BJ (cell line): ENCODE measurements around the gene MMP2. TPM values are rescaled to one million over a fixed set of nuclear protein-coding genes. Genes with fewer than 3 reads are reported as not detected.
A peak's percentile ranks its signal among the peaks of the same experiment; 100 is the strongest.

Source experiments
- CTCF ChIA-PET: fragments of 350-600 bp; formaldehyde crosslinking; extraction: SDS; loops from one replicate; lab custom pipeline; 2021; ENCODE audit warnings: antibody characterized with exemption, inconsistent platforms; lab: Yijun Ruan, JAX
- POLR2A ChIA-PET: fragments of 300-600 bp; sonication (Branson Sonifier 250); formaldehyde crosslinking; extraction: SDS; loops from one replicate; lab custom pipeline; 2021; ENCODE audit warnings: antibody characterized with exemption; lab: Charles Lee
- DNase-seq: peaks from one replicate; pipeline ENCODE4 v3.0.0-alpha.2; 2011; ENCODE audit warnings: low read depth
- H3K27me3 ChIP-seq: 2 replicates; pipeline ENCODE4 v1.6.0; 2011; ENCODE audit warnings: low read length; ENCODE audit not compliant: control insufficient read depth, insufficient read depth
- H3K36me3 ChIP-seq: 2 replicates; pipeline ENCODE4 v1.5.1; 2011; ENCODE audit warnings: low read length; ENCODE audit not compliant: control insufficient read depth, insufficient read depth
- H3K4me3 ChIP-seq: 2 replicates; pipeline ENCODE4 v1.5.1; 2011; ENCODE audit warnings: low read depth, mild to moderate bottlenecking, control low read depth, low read length
- polyA plus RNA-seq: library from polyadenylated mRNA; depleted of rRNA; stranded (reverse); fragments of >200 nt; gene quantifications from 2 replicates; pipeline ENCODE4 v1.2.3, GENCODE V29; 2011
- TF ChIP-seq, protein P1 (sequence below): IDR thresholded peaks from 2 replicates; pipeline ENCODE4 v1.5.1; 2011; ENCODE audit warnings: low read depth, mild to moderate bottlenecking, control low read depth, inconsistent platforms, low read length, moderate library complexity; ENCODE audit not compliant: insufficient read depth

Gene MMP2
- polyA plus RNA-seq, 1 experiment = 1,609 TPM

DNA sequence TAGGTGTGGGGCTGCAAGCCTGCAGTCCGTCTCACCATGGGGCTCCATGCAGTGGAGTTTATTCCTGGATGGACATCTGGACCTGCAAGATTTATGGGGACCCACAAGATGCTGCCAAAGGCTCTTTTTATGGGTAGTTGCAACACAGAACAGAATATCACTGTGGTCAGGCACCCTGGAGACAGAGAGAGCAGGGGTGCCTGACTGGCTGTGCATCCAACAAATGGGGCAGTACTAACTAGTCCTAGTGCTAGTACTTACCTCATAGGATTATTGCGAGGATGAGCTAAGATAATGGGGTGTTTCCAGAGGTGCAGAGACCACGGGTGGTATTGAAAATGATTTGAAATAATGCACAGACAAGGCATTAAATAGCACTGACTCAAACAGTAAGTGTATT is 42.4 kb upstream of the MMP2 start:
- no peak for DNase-seq
- CTCF ChIA-PET = no interaction called here
- Histone ChIP-seq H3K36me3 (no peaks in the 10 kb centered on the region), H3K4me3 (no peak overlapping the region), H3K27me3 (peaks cover 3% of the 10 kb centered on the region)
- POLR2A ChIA-PET = no interaction called here
- TF ChIP-seq, protein P1, sequence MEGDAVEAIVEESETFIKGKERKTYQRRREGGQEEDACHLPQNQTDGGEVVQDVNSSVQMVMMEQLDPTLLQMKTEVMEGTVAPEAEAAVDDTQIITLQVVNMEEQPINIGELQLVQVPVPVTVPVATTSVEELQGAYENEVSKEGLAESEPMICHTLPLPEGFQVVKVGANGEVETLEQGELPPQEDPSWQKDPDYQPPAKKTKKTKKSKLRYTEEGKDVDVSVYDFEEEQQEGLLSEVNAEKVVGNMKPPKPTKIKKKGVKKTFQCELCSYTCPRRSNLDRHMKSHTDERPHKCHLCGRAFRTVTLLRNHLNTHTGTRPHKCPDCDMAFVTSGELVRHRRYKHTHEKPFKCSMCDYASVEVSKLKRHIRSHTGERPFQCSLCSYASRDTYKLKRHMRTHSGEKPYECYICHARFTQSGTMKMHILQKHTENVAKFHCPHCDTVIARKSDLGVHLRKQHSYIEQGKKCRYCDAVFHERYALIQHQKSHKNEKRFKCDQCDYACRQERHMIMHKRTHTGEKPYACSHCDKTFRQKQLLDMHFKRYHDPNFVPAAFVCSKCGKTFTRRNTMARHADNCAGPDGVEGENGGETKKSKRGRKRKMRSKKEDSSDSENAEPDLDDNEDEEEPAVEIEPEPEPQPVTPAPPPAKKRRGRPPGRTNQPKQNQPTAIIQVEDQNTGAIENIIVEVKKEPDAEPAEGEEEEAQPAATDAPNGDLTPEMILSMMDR = no peak

DNA sequence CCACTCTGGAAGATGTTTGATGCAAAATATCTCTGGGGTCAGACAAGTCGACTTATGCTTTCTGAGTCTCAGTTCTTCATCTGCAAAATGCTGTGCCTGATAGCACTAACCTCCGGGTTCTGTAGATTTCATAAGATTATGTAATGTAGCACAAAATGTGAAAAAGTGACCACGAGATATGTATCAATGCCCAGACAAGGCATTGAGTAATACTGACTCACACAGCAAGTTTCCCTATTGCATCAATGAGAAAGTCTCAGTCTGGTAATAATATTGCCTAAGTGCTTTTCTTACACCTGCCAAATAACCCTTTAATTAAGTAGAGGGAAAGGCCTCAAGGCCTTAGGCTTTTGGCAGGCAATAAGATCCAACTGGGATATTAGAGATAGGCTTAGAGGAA is 41.4 kb upstream of the MMP2 start:
- ChIA-PET POLR2A (no interaction called here), CTCF (no interaction called here)
- TF ChIP-seq, protein P1 = no peak
- Histone ChIP-seq H3K27me3 (peaks cover 3% of the 10 kb centered on the region), H3K36me3 (no peaks in the 10 kb centered on the region), H3K4me3 (no peak overlapping the region)
- DNase-seq = peak; percentile 9

DNA sequence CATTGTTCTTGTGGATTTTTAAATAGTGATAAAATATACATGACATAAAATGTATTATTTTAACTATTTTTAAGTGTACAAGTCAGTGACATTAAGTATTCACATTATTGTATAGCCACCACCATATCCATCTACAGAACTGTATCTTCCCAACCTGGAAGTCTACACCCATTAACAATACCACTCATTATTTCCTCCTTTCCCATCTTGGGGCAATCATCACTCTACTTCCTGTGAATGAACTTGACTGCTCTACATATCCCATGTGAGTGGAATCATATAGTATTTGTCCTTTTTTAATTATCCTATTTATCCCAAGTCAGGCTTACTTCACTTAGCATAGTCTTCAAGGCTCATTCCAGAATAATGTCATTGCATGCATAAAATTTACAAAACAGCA is 40.7 kb upstream of the MMP2 start:
- Histone ChIP-seq H3K36me3 (no peaks in the 10 kb centered on the region), H3K4me3 (no peak overlapping the region), H3K27me3 (peaks cover 3% of the 10 kb centered on the region)
- ChIA-PET POLR2A (no interaction called here), CTCF (no interaction called here)
- TF ChIP-seq, protein P1 = no peak
- DNase-seq = no peak

DNA sequence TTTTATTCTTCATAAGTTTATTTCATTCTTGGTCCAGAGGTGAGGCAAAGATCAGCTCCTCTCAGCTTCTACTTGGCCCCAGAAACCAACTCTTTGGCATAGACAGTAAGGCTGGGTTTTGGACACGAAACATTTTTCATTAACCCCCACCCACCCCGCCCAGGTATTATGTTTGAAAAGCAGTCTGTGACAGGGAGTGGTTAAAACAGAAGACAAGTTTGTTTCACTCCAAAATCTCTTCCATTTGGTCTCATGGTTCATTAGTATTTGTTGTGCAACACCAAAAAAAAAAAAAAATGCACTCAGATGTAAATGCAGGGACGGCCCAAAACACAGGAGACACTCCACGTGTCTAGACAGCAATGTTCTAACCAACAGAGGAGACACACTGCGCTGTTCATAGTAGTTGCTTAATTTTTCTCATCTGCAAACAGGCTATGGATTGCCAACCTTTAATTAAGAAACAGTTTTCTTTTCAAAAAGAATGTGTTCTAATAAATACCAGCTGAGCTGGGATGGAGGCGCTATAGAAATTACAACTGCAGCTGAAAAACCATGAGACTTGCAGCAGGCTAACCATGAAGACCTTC is 39.8 kb upstream of the MMP2 start:
- no peaks in the 10 kb centered on the region for H3K36me3 ChIP-seq

More for the DNA sequence above, 39.8 kb upstream of the MMP2 start:
- ChIA-PET POLR2A (interaction anchor here (0.6 kb wide), 1 partner anchor 58 kb away, joined by 3 read pairs; no protein-coding TSS in a partner anchor), CTCF (no interaction called here)
- TF ChIP-seq, protein P1 = no peak
- Histone ChIP-seq H3K4me3 (no peak overlapping the region), H3K27me3 (peaks cover 3% of the 10 kb centered on the region)
- DNase-seq = no peak
